OCI-LY3 (cell line): ENCODE data around the gene KRTAP20-3.

Experiments
- H2AFZ ChIP-seq: fragments of 200-600, 300-600 bp; shearing (Covaris generic); 2 replicates; pipeline ENCODE4 v1.6.0; 2014; ENCODE audit warnings: antibody characterized with exemption, low read depth, low read length
- H3K27ac ChIP-seq: fragments of 200-600, 300-600 bp; sonication (generic); 2 replicates; pipeline ENCODE4 v1.5.1; 2014; ENCODE audit warnings: mild to moderate bottlenecking, low read length, moderate library complexity, mixed read lengths
- H3K27me3 ChIP-seq: fragments of 200-600, 300-600 bp; sonication (generic); 2 replicates; pipeline ENCODE4 v1.6.1; 2014; ENCODE audit warnings: low read depth, low read length, mixed read lengths
- H3K36me3 ChIP-seq: fragments of 200-600, 300-600 bp; sonication (generic); replicated peaks from 2 replicates; pipeline ENCODE3; 2014; ENCODE audit warnings: low read depth, low read length, mixed read lengths
- H3K4me1 ChIP-seq: fragments of 300-600, 200-600 bp; sonication (generic); 2 replicates; pipeline ENCODE4 v1.6.1; 2014; ENCODE audit warnings: low read length, mixed read lengths
- H3K4me2 ChIP-seq: fragments of 200-600, 300-600 bp; sonication (generic); 2 replicates; pipeline ENCODE4 v1.6.1; 2014; ENCODE audit warnings: low read length, mixed read lengths
- H3K4me3 ChIP-seq: fragments of 300-600, 200-600 bp; sonication (generic); 2 replicates; pipeline ENCODE4 v1.5.1; 2014; ENCODE audit warnings: antibody characterized with exemption, mild to moderate bottlenecking, low read length, moderate library complexity
- H3K79me2 ChIP-seq: fragments of 300-600, 200-600 bp; shearing (Covaris generic); 2 replicates; pipeline ENCODE4 v1.6.1; 2014; ENCODE audit warnings: mild to moderate bottlenecking, low read length, mixed read lengths
- H3K9ac ChIP-seq: fragments of 300-600, 200-600 bp; shearing (Covaris generic); 2 replicates; pipeline ENCODE4 v1.6.0; 2014; ENCODE audit warnings: mild to moderate bottlenecking, low read length, moderate library complexity
- H3K9me3 ChIP-seq: fragments of 200-600, 300-600 bp; shearing (Covaris generic); 2 replicates; pipeline ENCODE4 v1.6.1; 2014; ENCODE audit warnings: low read length, mixed read lengths; ENCODE audit not compliant: insufficient read depth
- H4K20me1 ChIP-seq: fragments of 200-600, 300-600 bp; sonication (generic); 2 replicates; pipeline ENCODE4 v1.6.1; 2016; ENCODE audit warnings: low read length, mixed read lengths; ENCODE audit not compliant: insufficient read depth
- CTCF ChIP-seq: fragments of 200-600, 300-600 bp; sonication (generic); IDR thresholded peaks from 2 replicates; pipeline ENCODE4 v1.5.1; 2014; ENCODE audit warnings: antibody characterized with exemption, low read length, low read depth
- EZH2phosphoT487 ChIP-seq: fragments of 200-600 bp; shearing (Covaris generic); IDR thresholded peaks from 2 replicates; pipeline ENCODE4 v1.6.1; 2018; ENCODE audit warnings: antibody characterized with exemption, mixed run types, low read depth

KRTAP20-3 gene

DNA sequence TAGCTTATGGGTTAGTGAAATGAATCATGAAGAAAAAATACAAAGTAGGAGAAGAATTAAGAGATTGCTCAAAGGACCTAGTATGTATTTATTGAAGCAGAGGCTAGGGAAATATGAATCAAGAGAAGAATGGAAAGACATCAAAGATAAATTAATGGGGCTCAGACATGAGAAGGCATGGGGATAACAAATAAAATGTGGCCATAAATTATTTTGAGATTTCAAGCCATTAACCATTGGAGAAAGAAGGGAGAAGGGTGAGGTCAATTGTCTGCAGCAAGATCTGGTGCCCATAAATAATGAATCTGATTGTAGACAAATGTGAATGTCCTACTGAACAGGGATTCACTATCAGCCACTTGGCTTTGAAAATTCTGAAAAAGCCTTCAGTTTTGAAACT lies 10.2 kb downstream of the KRTAP20-3 start:
- H3K27me3 ChIP-seq, result no peaks in the 10 kb centered on the region
- no peaks in the 10 kb centered on the region for H3K9me3 ChIP-seq
- H4K20me1 ChIP-seq, result no peaks in the 10 kb centered on the region
- H3K36me3 ChIP-seq, result no peaks in the 10 kb centered on the region
- no peak overlapping the region for H3K4me3 ChIP-seq
- no peak overlapping the region for H3K4me2 ChIP-seq
- H3K79me2 ChIP-seq, result no peaks in the 10 kb centered on the region
- H3K4me1 ChIP-seq, result no peaks in the 10 kb centered on the region
- no peak for TF ChIP-seq EZH2phosphoT487
- H2AFZ ChIP-seq, result no peak overlapping the region
- no peak overlapping the region for H3K27ac ChIP-seq
- no peak overlapping the region for H3K9ac ChIP-seq

DNA sequence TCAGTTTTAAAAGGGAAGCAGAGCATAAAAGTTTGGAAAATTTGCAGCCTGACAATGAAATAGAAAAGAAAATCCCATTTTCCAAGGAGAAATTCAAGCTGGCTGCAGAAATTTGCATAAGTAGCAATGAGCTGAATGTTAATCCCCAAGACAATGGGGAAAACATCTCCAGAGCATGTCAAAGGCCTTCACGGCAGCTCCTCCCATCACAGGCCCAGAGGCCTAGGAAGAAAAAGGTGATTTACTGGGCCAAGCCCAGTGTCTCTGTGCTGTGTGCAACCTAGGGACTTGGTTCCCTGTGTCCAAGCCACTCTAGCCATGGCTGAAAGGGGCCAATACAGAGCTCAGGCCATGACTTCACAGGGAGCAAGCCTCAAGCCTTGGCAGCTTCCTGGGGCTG lies 26.1 kb downstream of the KRTAP20-3 start:
- Histone ChIP-seq H3K9me3 (no peaks in the 10 kb centered on the region), H4K20me1 (no peaks in the 10 kb centered on the region), H3K9ac (no peak overlapping the region), H3K27me3 (no peaks in the 10 kb centered on the region), H3K4me1 (no peaks in the 10 kb centered on the region), H3K4me3 (no peak overlapping the region), H2AFZ (no peak overlapping the region), H3K79me2 (no peaks in the 10 kb centered on the region), H3K36me3 (no peaks in the 10 kb centered on the region), H3K4me2 (no peak overlapping the region), H3K27ac (no peak overlapping the region)
- TF ChIP-seq CTCF (no peak), EZH2phosphoT487 (no peak)

GRCh38 chr21:30672985-30673650 lies 30.5 kb downstream of the KRTAP20-3 start:
- Histone ChIP-seq H3K9me3 (no peaks in the 10 kb centered on the region), H3K36me3 (no peaks in the 10 kb centered on the region), H4K20me1 (no peaks in the 10 kb centered on the region), H3K79me2 (no peaks in the 10 kb centered on the region), H3K4me3 (no peak overlapping the region), H3K4me2 (no peak overlapping the region), H2AFZ (no peak overlapping the region), H3K27me3 (no peaks in the 10 kb centered on the region), H3K4me1 (no peaks in the 10 kb centered on the region), H3K27ac (no peak overlapping the region), H3K9ac (no peak overlapping the region)
- TF ChIP-seq EZH2phosphoT487 (no peak), CTCF (no peak)

DNA sequence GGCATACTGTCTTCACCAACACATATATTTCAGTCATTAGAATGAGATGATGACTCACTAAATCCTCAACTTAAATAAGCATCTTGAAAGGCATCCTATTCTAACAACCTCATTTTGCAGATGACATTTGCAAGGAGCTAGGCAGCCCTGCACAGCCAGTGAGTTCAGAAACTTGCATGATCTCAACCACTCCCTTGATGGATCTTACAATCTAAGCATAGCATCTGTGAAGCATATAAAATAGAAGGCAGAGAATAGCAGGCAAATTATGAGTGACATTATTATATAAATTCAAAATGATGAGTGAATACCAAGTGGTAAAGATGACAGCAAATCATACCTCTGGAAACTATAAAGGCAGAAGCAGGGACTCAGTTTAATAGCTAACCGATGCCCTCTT lies 31.6 kb downstream of the KRTAP20-3 start:
- H4K20me1 ChIP-seq, result no peaks in the 10 kb centered on the region
- H3K9ac ChIP-seq, result no peak overlapping the region
- no peak overlapping the region for H3K27ac ChIP-seq
- no peaks in the 10 kb centered on the region for H3K9me3 ChIP-seq
- H2AFZ ChIP-seq, result no peak overlapping the region
- no peaks in the 10 kb centered on the region for H3K36me3 ChIP-seq
- H3K27me3 ChIP-seq, result no peaks in the 10 kb centered on the region
- H3K4me2 ChIP-seq, result no peak overlapping the region
- no peak for TF ChIP-seq EZH2phosphoT487
- no peaks in the 10 kb centered on the region for H3K4me1 ChIP-seq
- H3K4me3 ChIP-seq, result no peak overlapping the region
- H3K79me2 ChIP-seq, result no peaks in the 10 kb centered on the region

- H2AFZ ChIP-seq, result no peak overlapping the region
- H3K9ac ChIP-seq, result no peak overlapping the region
- H3K79me2 ChIP-seq, result no peaks in the 10 kb centered on the region
- H3K27me3 ChIP-seq, result no peaks in the 10 kb centered on the region
- no peaks in the 10 kb centered on the region for H3K9me3 ChIP-seq
- H3K4me3 ChIP-seq, result no peak overlapping the region
- TF ChIP-seq EZH2phosphoT487 (no peak), CTCF (no peak)
- H3K27ac ChIP-seq, result no peak overlapping the region
- H3K4me2 ChIP-seq, result no peak overlapping the region
- no peaks in the 10 kb centered on the region for H3K36me3 ChIP-seq
- no peaks in the 10 kb centered on the region for H4K20me1 ChIP-seq
- H3K4me1 ChIP-seq, result no peaks in the 10 kb centered on the region
Measured at GRCh38 chr21:30676737-30677136, 34.1 kb downstream of the KRTAP20-3 start.
